D721Med (cell line): ENCODE measurements around the gene CCDC158.
A peak's percentile ranks its signal among the peaks of the same experiment; 100 is the strongest.

Experiments
- DNase-seq: peaks from one replicate; pipeline ENCODE4 v3.0.0; 2011; ENCODE audit warnings: low spot score; ENCODE audit not compliant: insufficient read length
- FAIRE-seq: peaks from 2 replicates; lab custom pipeline; 2011; peaks lifted over from hg19 to GRCh38; lab: Jason Lieb, UNC
- CTCF ChIP-seq: IDR thresholded peaks from 2 replicates; pipeline ENCODE4 v1.5.1; 2012; ENCODE audit warnings: mild to moderate bottlenecking, control low read depth; ENCODE audit not compliant: insufficient read depth; ENCODE audit errors: missing control alignments

The CCDC158 gene

DNA sequence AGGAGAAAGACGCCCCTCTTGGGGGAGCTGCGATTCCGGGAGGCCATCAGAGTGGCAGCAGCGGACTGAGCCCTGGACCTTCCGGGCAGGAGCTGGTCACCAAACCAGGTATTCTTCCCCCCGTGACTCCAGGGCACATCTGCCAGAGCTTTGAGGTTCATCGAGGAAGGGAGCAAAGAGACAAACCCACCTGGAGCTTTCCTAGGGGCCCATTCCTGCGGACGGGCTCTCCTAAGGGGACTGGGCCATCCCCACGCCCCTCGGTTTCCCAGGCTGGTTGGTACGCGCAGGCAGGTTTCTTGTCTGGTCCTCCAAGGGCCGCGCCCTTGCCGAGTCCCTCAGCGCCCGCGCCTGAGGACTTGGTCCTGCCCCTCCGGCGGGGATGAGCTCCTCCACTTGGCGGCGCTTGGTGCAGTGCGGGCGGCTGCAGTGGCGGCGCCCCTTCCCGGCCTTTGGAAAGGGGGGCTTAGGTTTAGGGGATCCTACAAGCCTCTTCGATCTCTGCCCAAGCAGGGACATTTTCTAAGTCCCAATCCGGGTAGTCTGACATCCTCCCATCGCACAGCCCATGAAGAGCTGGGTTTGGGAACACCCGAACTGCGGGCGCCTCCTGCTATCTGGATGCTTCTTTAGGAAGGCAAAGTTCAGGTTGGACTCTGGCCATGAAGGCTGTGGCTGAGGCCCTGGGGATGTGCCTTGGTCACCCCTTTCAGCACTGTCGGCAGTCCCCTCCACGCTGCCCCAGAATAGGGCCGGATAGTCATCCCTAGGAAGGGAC, 113.9 kb downstream of the CCDC158 start:
- no peak for DNase-seq

GRCh38 chr4:76305971-76306881, 114.7 kb downstream of the CCDC158 start, which contains the start of gene STBD1:
TSS of gene STBD1 (plus strand) at chr4:76306733. CDS start at chr4:76306770, 37 bp downstream.
- FAIRE-seq (no peak), DNase-seq (peak; percentile 50)
- TF ChIP-seq CTCF = no peak

More for the DNA sequence above, 113.9 kb downstream of the CCDC158 start:
- FAIRE-seq = no peak
- TF ChIP-seq CTCF = peak; percentile 44

GRCh38 chr4:76305033-76305687, 115.8 kb downstream of the CCDC158 start:
- FAIRE-seq (no peak), DNase-seq (no peak)
- no peak for TF ChIP-seq CTCF

DNA sequence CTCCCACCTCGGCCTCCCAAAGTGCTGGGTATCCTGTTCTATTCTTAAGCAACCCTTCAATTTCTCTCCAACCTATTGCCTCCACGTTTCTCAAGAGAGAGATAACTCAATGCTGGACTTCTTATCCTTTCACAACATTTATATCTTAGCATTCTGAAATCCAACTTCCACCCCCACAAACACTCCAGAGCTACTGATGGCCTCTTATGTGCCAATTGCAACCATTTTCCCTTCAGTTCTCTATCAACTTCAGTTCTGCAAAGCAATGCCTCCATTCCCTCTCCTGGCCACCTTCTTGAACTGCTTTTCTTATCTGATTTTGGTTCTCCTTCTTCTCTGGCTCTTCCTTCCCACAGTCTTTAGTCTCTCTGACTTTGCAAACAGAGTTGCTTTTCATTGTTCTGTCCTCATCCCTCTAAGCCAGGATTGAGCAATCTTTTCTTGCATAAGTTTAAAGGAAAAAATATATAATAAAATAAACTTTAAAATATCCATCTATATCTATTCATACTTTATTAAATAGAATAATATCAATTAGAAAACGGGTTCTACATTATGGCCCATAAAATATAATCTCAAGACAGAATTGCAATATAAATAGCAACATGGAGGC, 118.0 kb downstream of the CCDC158 start:
- no peak for FAIRE-seq

GRCh38 chr4:76301775-76302162, 119.2 kb downstream of the CCDC158 start:
- no peak for TF ChIP-seq CTCF
- FAIRE-seq (no peak), DNase-seq (no peak)

More for the DNA sequence above, 118.0 kb downstream of the CCDC158 start:
- DNase-seq = no peak
- no peak for TF ChIP-seq CTCF

GRCh38 chr4:76301068-76301774, 119.7 kb downstream of the CCDC158 start:
- FAIRE-seq (no peak), DNase-seq (no peak)
- no peak for TF ChIP-seq CTCF
